Testis (tissue), 2 donors: ENCODE measurements around the gene LRPAP1.
"Not testable (repeated sequence)": the region's sequence is repeated elsewhere in the genome, so short reads cannot be mapped to it uniquely, and the experiment has no call there.

Source experiments
- CTCF ChIP-seq, 3 experiments: fragments of 450-650 bp in 2 of 3; fragments of 200-600 bp in 1 of 3; sonication (generic) in 1 of 3; IDR thresholded peaks; one replicate each; pipeline ENCODE4 v1.5.1; 2016 to 2019; ENCODE audit warnings: antibody characterized with exemption in 3 of 3, mild to moderate bottlenecking in 2 of 3, moderate library complexity in 1 of 3
- POLR2A ChIP-seq: fragments of 450-650 bp; IDR thresholded peaks from one replicate; pipeline ENCODE4 v1.6.1; 2017; ENCODE audit warnings: antibody characterized with exemption, mild to moderate bottlenecking, moderate library complexity

DNA sequence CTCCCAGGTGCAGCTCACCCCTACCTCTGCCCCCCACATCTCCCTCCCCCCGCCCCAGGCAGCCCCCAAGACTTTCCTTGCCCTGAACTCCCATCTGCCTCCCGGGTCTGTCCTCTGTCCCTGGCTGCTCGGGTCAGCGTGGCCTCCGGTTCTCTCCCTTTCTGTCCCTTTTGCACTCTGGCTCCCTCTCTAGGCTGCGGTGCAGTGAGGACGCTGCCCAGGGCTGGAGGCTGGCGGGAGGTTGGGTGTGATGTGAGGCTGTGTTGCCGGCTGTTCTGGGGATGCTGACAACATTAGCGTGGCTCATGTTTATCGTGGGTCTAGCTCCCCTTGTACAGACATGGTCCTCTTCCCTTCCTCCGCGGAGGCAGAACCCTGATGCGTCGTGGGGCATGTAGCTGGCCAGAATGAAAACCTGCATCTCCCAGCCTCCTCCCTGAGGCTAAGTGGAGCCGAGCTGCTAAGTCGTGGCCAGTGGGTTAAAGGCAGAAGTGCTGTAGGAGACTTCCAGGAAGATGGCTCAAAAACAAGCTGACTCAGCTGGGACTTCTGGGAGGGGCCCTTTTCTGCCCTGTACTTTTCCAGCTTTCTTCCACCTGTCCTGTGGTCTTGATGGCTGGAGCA is 24.1 kb upstream of the LRPAP1 start:
- TF ChIP-seq CTCF (IDR thresholded peaks at IDR 0.05); POLR2A: not testable (repeated sequence)
